Neuronal stem cell (in vitro differentiated cells): ENCODE results near the gene PBX2.

Source experiments
- DNase-seq: peaks from one replicate; pipeline ENCODE4 v3.0.0-alpha.2; 2013; ENCODE audit warnings: low spot score
- H2AFZ ChIP-seq: one replicate; pipeline ENCODE4 v1.6.1; 2013; ENCODE audit warnings: mild to moderate bottlenecking, low read length, inconsistent platforms
- H2AK5ac ChIP-seq: 2 replicates; pipeline ENCODE4 v1.6.1; 2013; ENCODE audit warnings: low read depth, mild to moderate bottlenecking, inconsistent platforms, low read length, moderate library complexity, mixed read lengths
- H2BK120ac ChIP-seq: 2 replicates; pipeline ENCODE4 v1.6.1; 2013; ENCODE audit warnings: low read depth, mild to moderate bottlenecking, inconsistent platforms, low read length, moderate library complexity, mixed read lengths
- H2BK12ac ChIP-seq: one replicate; pipeline ENCODE4 v1.6.1; 2013; ENCODE audit warnings: low read length, inconsistent platforms
- H2BK15ac ChIP-seq: 2 replicates; pipeline ENCODE4 v1.6.1; 2013; ENCODE audit warnings: mild to moderate bottlenecking, low read length, inconsistent platforms, mixed read lengths
- H2BK5ac ChIP-seq: one replicate; pipeline ENCODE4 v1.6.1; 2013; ENCODE audit warnings: inconsistent platforms, mild to moderate bottlenecking, low read length, moderate library complexity
- H3K14ac ChIP-seq: one replicate; pipeline ENCODE4 v1.6.1; 2013; ENCODE audit warnings: low read length, inconsistent platforms
- H3K18ac ChIP-seq: 2 replicates; pipeline ENCODE4 v1.6.1; 2013; ENCODE audit warnings: low read length, inconsistent platforms
- H3K23ac ChIP-seq: 2 replicates; pipeline ENCODE4 v1.6.1; 2013; ENCODE audit warnings: low read depth, mild to moderate bottlenecking, mixed read lengths, low read length, inconsistent platforms; ENCODE audit not compliant: poor library complexity
- H3K27ac ChIP-seq: replicated peaks from 3 replicates; pipeline ENCODE4 v1.5.1; 2013; ENCODE audit warnings: low read length, inconsistent platforms
- H3K27me3 ChIP-seq, 3 experiments: 2 replicates each; pipeline ENCODE4 v1.6.1; 2013; ENCODE audit warnings: low read length in 3 of 3, mild to moderate bottlenecking in 2 of 3, inconsistent platforms in 1 of 3, low read depth in 1 of 3, mixed read lengths in 1 of 3, moderate library complexity in 1 of 3; ENCODE audit not compliant: control insufficient read depth in 3 of 3, insufficient read depth in 3 of 3
- H3K36me3 ChIP-seq, 2 donors: replicated peaks in 1 of 2; 2 replicates each; pipeline ENCODE4 v1.6.1; 2013; ENCODE audit warnings: low read length in 2 of 2; ENCODE audit not compliant: control insufficient read depth in 2 of 2, insufficient read depth in 2 of 2
- H3K4ac ChIP-seq: 2 replicates; pipeline ENCODE4 v1.6.1; 2013; ENCODE audit warnings: inconsistent platforms, mild to moderate bottlenecking, low read length, moderate library complexity
- H3K4me1 ChIP-seq, 2 donors: 1 replicate in 1 of 2; 2 replicates in 1 of 2; pipeline ENCODE4 v1.6.1; 2013; ENCODE audit warnings: low read length in 2 of 2, low read depth in 1 of 2; ENCODE audit not compliant: control insufficient read depth in 2 of 2, insufficient read depth in 1 of 2
- H3K4me2 ChIP-seq: one replicate; pipeline ENCODE4 v1.6.1; 2013; ENCODE audit warnings: mild to moderate bottlenecking, low read length, inconsistent platforms; ENCODE audit not compliant: insufficient read depth, poor library complexity, severe bottlenecking
- H3K4me3 ChIP-seq, 2 donors: 2 replicates each; pipeline ENCODE4 v1.5.1; 2013; ENCODE audit warnings: low read length in 2 of 2, mild to moderate bottlenecking in 2 of 2, inconsistent platforms in 1 of 2, moderate library complexity in 1 of 2
- H3K79me1 ChIP-seq: one replicate; pipeline ENCODE4 v1.6.1; 2013; ENCODE audit warnings: low read depth, mild to moderate bottlenecking, inconsistent platforms, low read length, moderate library complexity
- H3K9ac ChIP-seq: one replicate; pipeline ENCODE4 v1.6.1; 2013; ENCODE audit warnings: mild to moderate bottlenecking, low read depth, low read length, inconsistent platforms; ENCODE audit not compliant: poor library complexity
- H3K9me3 ChIP-seq, 2 donors: replicated peaks in 1 of 2; 2 replicates each; pipeline versions ENCODE3 to v1.6.1; 2013; ENCODE audit warnings: low read length in 2 of 2, mild to moderate bottlenecking in 2 of 2, inconsistent platforms in 1 of 2, low read depth in 1 of 2, mixed read lengths in 1 of 2, moderate library complexity in 1 of 2; ENCODE audit not compliant: control insufficient read depth in 2 of 2, insufficient read depth in 1 of 2
- H4K8ac ChIP-seq: one replicate; pipeline ENCODE4 v1.6.1; 2013; ENCODE audit warnings: low read depth, mild to moderate bottlenecking, inconsistent platforms, low read length, moderate library complexity
- H4K91ac ChIP-seq: one replicate; pipeline ENCODE4 v1.6.1; 2013; ENCODE audit warnings: low read length, low read depth, mild to moderate bottlenecking, inconsistent platforms; ENCODE audit not compliant: poor library complexity
- WGBS, 2 donors: extraction: QIAGEN DNeasy Blood & Tissue Kit; methylation state at CpG; one replicate each; pipeline ENCODE4 v1.1.7; 2013; ENCODE audit warnings: missing lambda C conversion rate in 2 of 2, mixed read lengths in 1 of 2; ENCODE audit not compliant: insufficient read length in 2 of 2, insufficient replicate concordance in 1 of 2; ENCODE audit errors: extremely low coverage in 2 of 2; 5-methylcytosine and 5-hydroxymethylcytosine counted together

PBX2 gene

GRCh38 chr6:32224696-32225095, 34.7 kb upstream of the PBX2 start:
- no peak overlapping the region for H4K8ac ChIP-seq
- no peak overlapping the region for H3K27ac ChIP-seq
- no peak overlapping the region for H3K9ac ChIP-seq
- WGBS, 2 donors = no CpG with 5 or more reads among the region's 2 CpGs
- no peak for DNase-seq
- no peak overlapping the region for H2BK15ac ChIP-seq
- no peak overlapping the region for H3K14ac ChIP-seq
- no peak overlapping the region for H2BK12ac ChIP-seq
- no peak overlapping the region for H2AFZ ChIP-seq
- no peak overlapping the region for H3K4me2 ChIP-seq
- H3K4ac ChIP-seq = no peak overlapping the region
- no peak overlapping the region for H3K18ac ChIP-seq
- H3K4me1 ChIP-seq = peaks cover 5 to 16% of the 10 kb centered on the region in 2 donors
- no peak overlapping the region for H2BK5ac ChIP-seq
- no peaks in the 10 kb centered on the region for H3K36me3 ChIP-seq
- H3K23ac ChIP-seq = no peak overlapping the region
- H3K4me3 ChIP-seq = no peak overlapping the region
- no peak overlapping the region for H4K91ac ChIP-seq
- no peaks in the 10 kb centered on the region for H3K79me1 ChIP-seq
- no peak overlapping the region for H2AK5ac ChIP-seq
- H2BK120ac ChIP-seq = no peak overlapping the region
- peaks cover 0 to 23% (median 0%) of the 10 kb centered on the region in 3 experiments for H3K27me3 ChIP-seq
- H3K9me3 ChIP-seq = no peaks in the 10 kb centered on the region

- no peak within 1 kb of the TSS for H3K27ac ChIP-seq
- H3K4me3 ChIP-seq = no peak within 1 kb of the TSS
- H2BK120ac ChIP-seq = peak within 1 kb of the TSS; percentile 37
- no peaks in the 10 kb centered on the region for H3K36me3 ChIP-seq
- peaks cover 0 to 30% (median 0%) of the 10 kb centered on the region in 3 experiments for H3K27me3 ChIP-seq
- no peaks in the 10 kb centered on the region for H3K9me3 ChIP-seq
- peak within 1 kb of the TSS; percentile 62 for H2BK15ac ChIP-seq
- peak within 1 kb of the TSS; percentile 65 for H3K9ac ChIP-seq
- H2BK5ac ChIP-seq = peak within 1 kb of the TSS; percentile 2
- H3K4me2 ChIP-seq = no peak within 1 kb of the TSS
- H3K4ac ChIP-seq = peak within 1 kb of the TSS; percentile 87
- H2AK5ac ChIP-seq = peak within 1 kb of the TSS; percentile 94
- WGBS, 2 donors = no CpG with 5 or more reads among the region's 20 CpGs
- H3K14ac ChIP-seq = no peak within 1 kb of the TSS
- H2BK12ac ChIP-seq = peak within 1 kb of the TSS; percentile 93
- H4K8ac ChIP-seq = peak within 1 kb of the TSS; percentile 93
- H3K4me1 ChIP-seq = peaks cover 5 to 16% of the 10 kb centered on the region in 2 donors
- DNase-seq = no peak
- H3K23ac ChIP-seq = peak within 1 kb of the TSS; percentile 16
- no peaks in the 10 kb centered on the region for H3K79me1 ChIP-seq
- H2AFZ ChIP-seq = peak within 1 kb of the TSS; percentile 72
- peak within 1 kb of the TSS; percentile 97 for H3K18ac ChIP-seq
- peak within 1 kb of the TSS; percentile 82 for H4K91ac ChIP-seq
These were observed 33.5 kb upstream of the PBX2 start, which contains the start of gene NOTCH4 for GRCh38 chr6:32223258-32224235. Gene NOTCH4 (minus strand): TSS chr6:32224067. CDS start chr6:32223928, 139 bp downstream.

GRCh38 chr6:32222333-32223230, 32.6 kb upstream of the PBX2 start:
- Histone ChIP-seq H2BK12ac (no peak overlapping the region), H3K9me3 (no peaks in the 10 kb centered on the region), H3K27ac (no peak overlapping the region), H2BK5ac (peak overlapping the region; percentile 2), H3K36me3 (no peaks in the 10 kb centered on the region), H3K9ac (no peak overlapping the region), H2BK120ac (no peak overlapping the region), H3K4ac (no peak overlapping the region), H2AFZ (peak overlapping the region; percentile 72), H3K23ac (peak overlapping the region; percentile 34), H3K4me2 (no peak overlapping the region), H3K4me3 (no peak overlapping the region), H3K27me3 (peaks cover 0 to 39% (median 0%) of the 10 kb centered on the region in 3 experiments), H3K79me1 (no peaks in the 10 kb centered on the region), H4K91ac (peak overlapping the region; percentile 9), H2AK5ac (peak overlapping the region; percentile 66), H2BK15ac (peak overlapping the region; percentile 69), H4K8ac (no peak overlapping the region), H3K18ac (peak overlapping the region; percentile 78), H3K4me1 (peaks cover 5 to 16% of the 10 kb centered on the region in 2 donors), H3K14ac (no peak overlapping the region)
- DNase-seq = no peak
- no CpG with 5 or more reads among the region's 8 CpGs for WGBS, 2 donors
